Measurements from ENCODE around the gene PCDHGA3.

- TF ChIP-seq PATZ1 (tag by site-specific recombination; IDR thresholded peaks at IDR 0.05), result no peak
- TF ChIP-seq ZNF274 (IDR thresholded peaks at IDR 0.05; ENCODE audit: low read length), result no peak
- no peak for TF ChIP-seq ZNF274 (tag by site-specific recombination; IDR thresholded peaks at IDR 0.05; ENCODE audit: borderline replicate concordance)
- TF ChIP-seq ZNF138 (tag by site-specific recombination; IDR thresholded peaks at IDR 0.05; ENCODE audit: borderline replicate concordance), result no peak
- TF ChIP-seq ZBTB1 (tag by site-specific recombination; IDR thresholded peaks at IDR 0.05), result no peak
- TF ChIP-seq CTCF (tag by site-specific recombination; IDR thresholded peaks at IDR 0.05), result no peak
- TF ChIP-seq ZNF560 (tag by site-specific recombination; IDR thresholded peaks at IDR 0.05; ENCODE audit: borderline replicate concordance), result no peak
- no peak for TF ChIP-seq SP2 (tag by site-specific recombination; IDR thresholded peaks at IDR 0.05)
- no peak for TF ChIP-seq PRDM10 (tag by site-specific recombination; IDR thresholded peaks at IDR 0.05)
- no peak for TF ChIP-seq SCRT1 (tag by site-specific recombination; IDR thresholded peaks at IDR 0.05; ENCODE audit: borderline replicate concordance)
- TF ChIP-seq PBX3 (CRISPR knock-in tag; IDR thresholded peaks at IDR 0.05), result no peak
- TF ChIP-seq ZNF544 (tag by site-specific recombination; IDR thresholded peaks at IDR 0.05), result no peak
These were observed 11.4 kb downstream of the PCDHGA3 start, which contains the start of gene PCDHGA4 for GRCh38 chr5:141354900-141355469.

All from HEK293 (cell line).